Fibroblast of pulmonary artery (primary cell): ENCODE results near the gene MAGI2.

Experiments used
- DNase-seq: peaks from one replicate; pipeline ENCODE4 v3.0.0-alpha.2; 2010; ENCODE audit warnings: low read depth
- H3K4me3 ChIP-seq: replicated peaks from 2 replicates; pipeline ENCODE4 v1.5.1; 2011; ENCODE audit warnings: low read depth, mild to moderate bottlenecking, control low read depth, low read length, moderate library complexity
- TF ChIP-seq, protein P1 (sequence below): IDR thresholded peaks from 2 replicates; pipeline ENCODE4 v1.5.1; 2011; ENCODE audit warnings: mild to moderate bottlenecking, control low read depth, low read length, inconsistent platforms; ENCODE audit errors: missing control alignments

MAGI2 gene

DNA sequence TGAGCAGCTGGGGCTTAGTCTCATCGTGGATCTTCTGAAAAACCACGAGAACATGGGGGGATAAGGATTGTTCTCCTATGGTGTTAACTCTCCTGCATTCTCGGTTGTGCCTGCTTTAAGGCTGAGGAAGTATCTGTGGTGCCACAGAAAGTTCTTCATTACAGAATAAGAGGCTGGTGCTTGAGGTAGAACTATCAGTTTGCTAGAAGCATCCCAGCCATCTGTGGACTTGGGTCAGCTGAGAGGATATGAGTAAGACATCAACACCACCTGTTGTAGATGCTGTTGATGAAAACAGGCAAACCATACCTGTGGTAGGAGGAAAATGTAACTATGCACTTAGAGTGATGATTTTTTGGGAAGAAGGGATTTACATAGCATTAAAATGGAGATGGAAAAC is 1238.3 kb downstream of the MAGI2 start:
- TF ChIP-seq, protein P1, sequence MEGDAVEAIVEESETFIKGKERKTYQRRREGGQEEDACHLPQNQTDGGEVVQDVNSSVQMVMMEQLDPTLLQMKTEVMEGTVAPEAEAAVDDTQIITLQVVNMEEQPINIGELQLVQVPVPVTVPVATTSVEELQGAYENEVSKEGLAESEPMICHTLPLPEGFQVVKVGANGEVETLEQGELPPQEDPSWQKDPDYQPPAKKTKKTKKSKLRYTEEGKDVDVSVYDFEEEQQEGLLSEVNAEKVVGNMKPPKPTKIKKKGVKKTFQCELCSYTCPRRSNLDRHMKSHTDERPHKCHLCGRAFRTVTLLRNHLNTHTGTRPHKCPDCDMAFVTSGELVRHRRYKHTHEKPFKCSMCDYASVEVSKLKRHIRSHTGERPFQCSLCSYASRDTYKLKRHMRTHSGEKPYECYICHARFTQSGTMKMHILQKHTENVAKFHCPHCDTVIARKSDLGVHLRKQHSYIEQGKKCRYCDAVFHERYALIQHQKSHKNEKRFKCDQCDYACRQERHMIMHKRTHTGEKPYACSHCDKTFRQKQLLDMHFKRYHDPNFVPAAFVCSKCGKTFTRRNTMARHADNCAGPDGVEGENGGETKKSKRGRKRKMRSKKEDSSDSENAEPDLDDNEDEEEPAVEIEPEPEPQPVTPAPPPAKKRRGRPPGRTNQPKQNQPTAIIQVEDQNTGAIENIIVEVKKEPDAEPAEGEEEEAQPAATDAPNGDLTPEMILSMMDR = no peak
- H3K4me3 ChIP-seq = no peak overlapping the region
- DNase-seq = no peak

DNA sequence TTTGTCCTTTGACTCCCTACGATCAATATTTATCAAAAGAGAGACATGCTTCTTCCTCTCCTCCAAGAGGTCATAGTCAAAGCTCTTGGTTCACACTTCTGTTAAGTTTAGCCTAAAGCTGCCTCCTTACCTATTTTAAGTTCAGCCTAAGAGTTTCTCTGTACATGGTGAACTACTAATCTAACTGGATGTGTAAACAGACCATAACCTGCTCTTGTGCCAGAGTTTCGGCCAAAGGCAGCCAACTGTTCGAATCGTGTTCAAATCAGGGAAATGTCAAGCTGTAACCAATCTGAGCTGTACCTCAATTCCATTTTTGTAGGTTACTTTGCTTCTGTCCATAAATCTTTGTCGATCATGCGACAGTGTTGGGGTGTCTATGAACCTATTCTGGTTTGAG is 1240.1 kb downstream of the MAGI2 start:
- TF ChIP-seq, protein P1 = no peak
- H3K4me3 ChIP-seq = no peak overlapping the region
- no peak for DNase-seq

DNA sequence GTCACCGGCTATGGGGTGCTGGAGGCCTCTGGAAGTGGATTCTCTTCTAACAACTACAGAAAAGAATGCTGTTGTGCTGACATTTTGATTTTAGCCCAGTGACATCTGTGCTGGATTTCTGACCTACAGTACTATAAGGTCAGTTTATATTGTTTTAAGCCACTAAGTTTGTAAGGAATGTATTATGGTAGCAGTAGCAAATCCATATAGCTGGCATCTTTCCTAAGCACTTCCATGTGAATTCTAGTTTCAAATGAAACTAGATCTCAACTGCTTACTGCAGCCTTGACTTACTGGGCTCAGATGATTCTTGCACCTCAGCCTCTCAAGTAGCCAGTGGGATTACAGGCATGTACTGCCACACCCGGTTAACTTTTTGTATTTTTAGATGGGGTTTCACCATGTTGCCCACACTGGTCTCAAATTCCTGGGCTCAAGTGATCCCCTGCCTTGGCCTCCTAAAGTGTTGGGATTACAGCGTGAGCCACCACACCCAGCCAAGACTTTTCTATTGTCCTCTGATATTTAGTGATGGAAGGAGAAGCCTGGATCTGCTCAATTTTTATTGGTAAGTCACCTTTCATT is 1240.9 kb downstream of the MAGI2 start:
- DNase-seq = no peak
- TF ChIP-seq, protein P1 = no peak
- H3K4me3 ChIP-seq = no peak overlapping the region

DNA sequence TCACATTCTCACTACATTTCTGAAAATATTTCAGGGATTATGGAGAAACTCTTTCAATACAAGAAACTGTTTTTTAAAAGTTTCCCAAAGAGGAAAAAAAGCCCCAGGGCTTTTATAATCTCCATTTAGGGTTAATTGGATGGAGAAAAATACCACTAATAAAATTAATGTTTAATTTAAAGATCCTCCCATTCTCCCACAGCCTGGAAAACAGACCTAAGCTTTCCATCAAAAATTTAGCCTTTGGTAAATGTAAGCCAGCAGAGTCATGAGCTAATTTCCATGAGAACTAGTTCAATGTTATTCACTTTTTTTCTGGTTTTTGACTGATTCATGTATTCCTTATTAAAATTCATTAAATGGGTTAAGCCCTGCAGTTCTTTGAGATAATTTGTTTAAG is 1246.2 kb downstream of the MAGI2 start:
- H3K4me3 ChIP-seq = no peak overlapping the region
- TF ChIP-seq, protein P1 = no peak
- no peak for DNase-seq

DNA sequence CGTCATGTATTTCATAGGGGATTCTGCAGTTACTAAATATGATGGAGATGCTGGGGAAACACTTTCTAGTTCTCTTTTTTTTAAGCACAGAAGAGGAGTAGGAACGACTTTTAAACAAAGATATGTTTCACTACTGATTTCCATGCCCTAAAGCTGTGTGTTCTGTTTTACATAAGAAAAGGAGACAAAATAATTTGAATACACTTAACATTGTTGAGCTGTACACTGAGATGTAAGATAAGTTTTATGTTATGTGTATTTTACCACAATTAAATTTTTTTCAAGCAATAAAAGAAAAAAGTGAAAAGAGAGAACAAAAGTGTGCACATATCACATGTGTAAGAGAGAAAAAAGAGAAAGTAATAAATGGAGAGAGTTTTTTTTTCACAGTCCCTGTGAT is 1246.7 kb downstream of the MAGI2 start:
- DNase-seq = no peak
- H3K4me3 ChIP-seq = no peak overlapping the region
- TF ChIP-seq, protein P1 = no peak

DNA sequence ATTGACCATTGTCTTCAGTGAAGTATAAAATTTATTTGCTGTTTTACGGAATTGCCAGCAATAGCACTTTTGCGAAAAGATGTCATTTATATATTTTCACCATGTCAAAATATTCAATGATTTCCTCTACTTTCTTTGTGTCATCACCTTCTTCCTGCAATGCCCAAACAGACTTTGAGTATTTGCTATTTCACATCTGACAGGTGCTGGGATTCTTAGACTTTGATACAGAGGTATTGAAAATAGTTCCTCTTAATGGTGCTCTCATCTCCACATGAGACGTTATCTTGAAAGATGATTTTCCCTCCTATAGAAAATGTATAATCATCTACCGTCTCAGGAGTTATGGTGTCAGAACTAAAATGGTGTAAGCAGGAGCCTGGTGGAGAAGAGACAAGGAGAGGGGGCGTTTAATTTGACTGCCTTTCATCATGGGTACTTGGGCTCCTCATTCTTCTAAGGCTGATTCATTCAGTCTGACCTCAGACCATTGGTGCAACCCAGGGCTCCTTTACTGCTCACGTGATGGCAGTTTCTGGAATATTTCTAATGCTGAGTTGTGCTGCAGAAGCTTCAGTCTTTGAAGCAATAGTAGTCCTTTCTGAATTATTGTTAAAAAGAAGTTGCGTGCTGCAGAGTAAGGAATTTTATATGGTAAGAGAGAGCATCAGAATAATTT is 1250.3 kb downstream of the MAGI2 start:
- H3K4me3 ChIP-seq = no peak overlapping the region
- no peak for DNase-seq
- TF ChIP-seq, protein P1 = no peak

DNA sequence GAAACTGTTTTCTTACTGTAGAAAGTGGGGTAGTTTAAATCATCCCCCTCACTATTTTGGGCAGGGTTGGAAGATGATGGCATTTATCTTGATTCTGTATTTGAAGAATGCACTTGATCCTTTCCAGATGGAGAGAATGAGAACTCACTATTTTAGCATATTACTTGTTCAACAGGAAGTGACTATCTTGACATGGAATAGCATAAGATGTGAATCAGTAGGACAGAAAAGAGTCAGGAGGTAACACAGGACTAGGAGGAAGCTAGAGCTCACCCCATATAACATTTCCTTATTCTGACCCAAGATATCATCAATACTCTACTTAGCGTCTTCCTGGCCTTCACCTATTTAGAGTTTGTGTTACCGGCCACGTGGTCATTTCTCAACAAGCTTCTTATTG is 1254.7 kb downstream of the MAGI2 start:
- H3K4me3 ChIP-seq = no peak overlapping the region
- TF ChIP-seq, protein P1 = no peak
- DNase-seq = no peak
